ENCODE data around the gene E2F3. TPM values are rescaled to one million over a fixed set of nuclear protein-coding genes. Genes with fewer than 3 reads are reported as not detected.

Gene E2F3
- total RNA-seq, 1 donor, result 6.2 TPM

GRCh38 chr6:20476501-20477043 is 74.9 kb downstream of the E2F3 start:
- Histone ChIP-seq H3K27me3 (ENCODE audit: insufficient read depth, low read length) (no peaks in the 10 kb centered on the region), H3K79me2 (ENCODE audit: insufficient read depth, low read length) (peaks cover 82% of the 10 kb centered on the region)

GRCh38 chr6:20477485-20477884 is 75.8 kb downstream of the E2F3 start:
- H3K27ac ChIP-seq (ENCODE audit: low read depth, low read length), result no peak overlapping the region
- H2AFZ ChIP-seq (ENCODE audit: low read length), result no peak overlapping the region
- no peak overlapping the region for H3K4me3 ChIP-seq (ENCODE audit: insufficient read depth, low read length)
- H3K4me1 ChIP-seq (ENCODE audit: insufficient read depth, low read length), result no peaks in the 10 kb centered on the region
- no peaks in the 10 kb centered on the region for H3K27me3 ChIP-seq (ENCODE audit: insufficient read depth, low read length)
- H3K9me3 ChIP-seq (ENCODE audit: low read depth, low read length), result no peaks in the 10 kb centered on the region
- peaks cover 38% of the 10 kb centered on the region for H4K20me1 ChIP-seq (ENCODE audit: insufficient read depth, low read length)
- DNase-seq (ENCODE audit: insufficient read length, low spot score, missing footprints), result no peak
- TF ChIP-seq CTCF (IDR thresholded peaks at IDR 0.05; ENCODE audit: extremely low read depth, low read depth, low read length), result no peak
- no peak overlapping the region for H3K4me2 ChIP-seq (ENCODE audit: insufficient read depth, low read length)
- peaks cover 22% of the 10 kb centered on the region for H3K36me3 ChIP-seq (ENCODE audit: insufficient read depth, low read length)
- H3K79me2 ChIP-seq (ENCODE audit: insufficient read depth, low read length), result peaks cover 77% of the 10 kb centered on the region

More at GRCh38 chr6:20476501-20477043, 74.9 kb downstream of the E2F3 start:
- H3K9me3 ChIP-seq (ENCODE audit: low read depth, low read length), result no peaks in the 10 kb centered on the region
- TF ChIP-seq CTCF (IDR thresholded peaks at IDR 0.05; ENCODE audit: extremely low read depth, low read depth, low read length), result no peak
- H3K4me3 ChIP-seq (ENCODE audit: insufficient read depth, low read length), result no peak overlapping the region
- no peak overlapping the region for H2AFZ ChIP-seq (ENCODE audit: low read length)
- DNase-seq (ENCODE audit: insufficient read length, low spot score, missing footprints), result no peak
- H3K4me1 ChIP-seq (ENCODE audit: insufficient read depth, low read length), result no peaks in the 10 kb centered on the region
- peaks cover 45% of the 10 kb centered on the region for H4K20me1 ChIP-seq (ENCODE audit: insufficient read depth, low read length)
- no peak overlapping the region for H3K27ac ChIP-seq (ENCODE audit: low read depth, low read length)
- H3K4me2 ChIP-seq (ENCODE audit: insufficient read depth, low read length), result no peak overlapping the region
- peaks cover 14% of the 10 kb centered on the region for H3K36me3 ChIP-seq (ENCODE audit: insufficient read depth, low read length)

- Histone ChIP-seq H3K36me3 (ENCODE audit: insufficient read depth, low read length) (peaks cover 37% of the 10 kb centered on the region), H3K4me2 (ENCODE audit: insufficient read depth, low read length) (no peak overlapping the region), H3K4me1 (ENCODE audit: insufficient read depth, low read length) (no peaks in the 10 kb centered on the region), H3K27ac (ENCODE audit: low read depth, low read length) (no peak overlapping the region), H3K79me2 (ENCODE audit: insufficient read depth, low read length) (peaks cover 71% of the 10 kb centered on the region), H3K9me3 (ENCODE audit: low read depth, low read length) (no peaks in the 10 kb centered on the region), H4K20me1 (ENCODE audit: insufficient read depth, low read length) (peaks cover 29% of the 10 kb centered on the region), H3K4me3 (ENCODE audit: insufficient read depth, low read length) (no peak overlapping the region), H2AFZ (ENCODE audit: low read length) (no peak overlapping the region), H3K27me3 (ENCODE audit: insufficient read depth, low read length) (no peaks in the 10 kb centered on the region)
- TF ChIP-seq CTCF (IDR thresholded peaks at IDR 0.05; ENCODE audit: extremely low read depth, low read depth, low read length), result no peak
- no peak for DNase-seq (ENCODE audit: insufficient read length, low spot score, missing footprints)
These were observed 77.4 kb downstream of the E2F3 start for GRCh38 chr6:20479060-20479459.

- H3K9me3 ChIP-seq (ENCODE audit: low read depth, low read length), result no peaks in the 10 kb centered on the region
- H2AFZ ChIP-seq (ENCODE audit: low read length), result no peak overlapping the region
- peaks cover 42% of the 10 kb centered on the region for H3K36me3 ChIP-seq (ENCODE audit: insufficient read depth, low read length)
- no peak for TF ChIP-seq CTCF (IDR thresholded peaks at IDR 0.05; ENCODE audit: extremely low read depth, low read depth, low read length)
- no peaks in the 10 kb centered on the region for H3K27me3 ChIP-seq (ENCODE audit: insufficient read depth, low read length)
- H3K4me1 ChIP-seq (ENCODE audit: insufficient read depth, low read length), result no peaks in the 10 kb centered on the region
- H3K4me3 ChIP-seq (ENCODE audit: insufficient read depth, low read length), result no peak overlapping the region
- no peak overlapping the region for H3K4me2 ChIP-seq (ENCODE audit: insufficient read depth, low read length)
- H3K79me2 ChIP-seq (ENCODE audit: insufficient read depth, low read length), result peaks cover 66% of the 10 kb centered on the region
- DNase-seq (ENCODE audit: insufficient read length, low spot score, missing footprints), result no peak
- H4K20me1 ChIP-seq (ENCODE audit: insufficient read depth, low read length), result peaks cover 25% of the 10 kb centered on the region
- no peak overlapping the region for H3K27ac ChIP-seq (ENCODE audit: low read depth, low read length)
These were observed 77.8 kb downstream of the E2F3 start for GRCh38 chr6:20479526-20479925.

Data from osteoblast (primary cell).